Astrocyte of the spinal cord (primary cell): Measurements from ENCODE around the gene OXCT1.
A peak's percentile ranks its signal among the peaks of the same experiment; 100 is the strongest.

Source experiments
- DNase-seq: peaks from one replicate; pipeline ENCODE4 v3.0.0; 2011; ENCODE audit warnings: low read depth, low spot score
- H3K4me3 ChIP-seq: 2 replicates; pipeline ENCODE4 v1.5.1; 2011; ENCODE audit warnings: low read depth, mild to moderate bottlenecking, low read length, moderate library complexity
- in situ Hi-C: cut with HindIII; loops from 2 replicates; pipeline ENCODE4 v1.10.0; 2017; ENCODE audit warnings: low sequenced_read_pairs
- TF ChIP-seq, protein P1 (sequence below): IDR thresholded peaks from 2 replicates; pipeline ENCODE4 v1.5.1; 2012; ENCODE audit warnings: low read depth, mild to moderate bottlenecking, low read length, inconsistent platforms

Gene OXCT1

DNA sequence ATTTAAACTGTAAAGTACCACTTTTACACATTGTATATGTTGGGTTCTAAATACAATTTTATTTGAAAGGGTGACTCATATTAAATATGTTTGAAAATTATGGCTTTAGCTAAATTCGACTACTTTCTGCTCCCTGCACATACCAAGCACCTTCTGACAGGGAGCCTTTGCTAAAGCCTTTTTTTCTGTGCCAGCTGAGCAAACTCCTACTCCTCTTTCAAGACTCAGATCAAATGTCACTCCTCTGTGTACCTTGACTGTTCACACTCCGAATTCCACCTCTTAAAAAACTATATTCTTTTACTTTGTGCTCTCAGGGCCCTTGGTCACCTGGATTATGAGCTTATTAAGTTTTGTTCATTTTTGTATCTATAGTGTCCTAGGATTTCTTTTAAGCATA lies 6.5 kb upstream of the OXCT1 start:
- DNase-seq = no peak
- TF ChIP-seq, protein P1, sequence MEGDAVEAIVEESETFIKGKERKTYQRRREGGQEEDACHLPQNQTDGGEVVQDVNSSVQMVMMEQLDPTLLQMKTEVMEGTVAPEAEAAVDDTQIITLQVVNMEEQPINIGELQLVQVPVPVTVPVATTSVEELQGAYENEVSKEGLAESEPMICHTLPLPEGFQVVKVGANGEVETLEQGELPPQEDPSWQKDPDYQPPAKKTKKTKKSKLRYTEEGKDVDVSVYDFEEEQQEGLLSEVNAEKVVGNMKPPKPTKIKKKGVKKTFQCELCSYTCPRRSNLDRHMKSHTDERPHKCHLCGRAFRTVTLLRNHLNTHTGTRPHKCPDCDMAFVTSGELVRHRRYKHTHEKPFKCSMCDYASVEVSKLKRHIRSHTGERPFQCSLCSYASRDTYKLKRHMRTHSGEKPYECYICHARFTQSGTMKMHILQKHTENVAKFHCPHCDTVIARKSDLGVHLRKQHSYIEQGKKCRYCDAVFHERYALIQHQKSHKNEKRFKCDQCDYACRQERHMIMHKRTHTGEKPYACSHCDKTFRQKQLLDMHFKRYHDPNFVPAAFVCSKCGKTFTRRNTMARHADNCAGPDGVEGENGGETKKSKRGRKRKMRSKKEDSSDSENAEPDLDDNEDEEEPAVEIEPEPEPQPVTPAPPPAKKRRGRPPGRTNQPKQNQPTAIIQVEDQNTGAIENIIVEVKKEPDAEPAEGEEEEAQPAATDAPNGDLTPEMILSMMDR = no peak
- H3K4me3 ChIP-seq = no peak overlapping the region
- in situ Hi-C loops = no loop called here

DNA sequence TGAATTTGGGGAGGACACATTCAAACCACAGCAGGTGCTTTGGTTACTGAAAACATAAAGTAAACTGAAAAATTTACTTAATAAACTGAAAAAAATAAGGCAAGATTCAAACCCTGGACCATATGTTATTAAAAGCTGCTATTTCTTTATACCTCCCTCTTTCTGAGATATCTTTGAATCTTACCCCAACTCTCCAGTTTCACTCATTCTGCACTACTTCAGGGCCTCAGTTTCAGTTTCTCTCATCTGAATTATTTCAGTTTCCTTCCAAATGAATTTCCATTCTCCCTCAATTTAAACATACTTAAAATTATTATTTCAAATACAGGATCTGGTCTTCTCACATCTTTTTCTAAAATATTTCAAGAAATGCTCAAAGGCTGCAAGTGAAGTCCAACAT lies 4.9 kb upstream of the OXCT1 start:
- DNase-seq = no peak
- in situ Hi-C loops = no loop called here
- TF ChIP-seq, protein P1 = no peak
- H3K4me3 ChIP-seq = no peak overlapping the region

DNA sequence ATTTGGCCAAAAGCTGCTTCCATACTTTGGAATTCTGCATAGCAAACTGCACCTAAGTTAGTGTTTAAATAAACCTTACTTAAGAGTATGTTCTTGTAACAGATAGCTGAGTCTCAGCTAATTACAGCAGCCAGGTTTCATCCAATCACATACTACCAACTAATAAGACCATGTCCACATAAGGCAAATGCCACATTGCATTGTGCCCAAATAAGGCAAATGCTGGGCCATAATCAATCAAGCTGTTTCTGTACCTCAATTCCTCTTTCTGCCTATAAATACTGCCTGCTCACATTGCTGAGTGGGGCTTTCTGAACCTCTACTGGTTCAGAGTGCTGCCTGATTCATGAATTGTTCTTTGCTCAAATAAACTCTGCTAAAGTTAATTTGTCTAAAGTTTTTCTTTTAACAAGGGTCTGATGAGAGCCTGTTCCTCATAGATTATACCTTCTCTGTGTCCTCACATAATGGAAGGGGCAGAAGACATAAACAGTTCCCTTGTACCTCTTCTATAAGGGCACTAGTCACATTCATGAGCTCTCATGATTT lies 4.4 kb upstream of the OXCT1 start:
- in situ Hi-C loops = no loop called here
- no peak overlapping the region for H3K4me3 ChIP-seq
- no peak for DNase-seq
- TF ChIP-seq, protein P1 = no peak

DNA sequence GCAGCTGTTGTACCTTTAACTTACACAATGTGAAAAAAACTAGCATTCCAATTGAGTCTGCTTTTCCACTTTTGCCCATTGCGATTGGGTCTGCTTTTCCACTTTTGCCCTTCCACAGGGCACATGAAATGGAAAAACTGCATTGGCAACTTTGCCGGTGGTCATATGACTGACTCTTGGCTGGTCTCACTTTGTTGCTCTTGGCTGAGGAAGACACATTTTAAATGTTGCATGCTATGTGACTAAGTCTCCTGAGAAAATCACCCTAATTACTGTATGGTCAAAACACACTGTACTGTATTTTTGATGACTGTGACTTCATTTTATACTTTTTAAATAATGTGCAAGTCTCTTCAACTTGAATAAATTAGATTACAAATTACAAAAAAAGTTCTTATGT lies 1.6 kb upstream of the OXCT1 start:
- in situ Hi-C loops = no loop called here
- TF ChIP-seq, protein P1 = no peak
- DNase-seq = peak; percentile 85
- no peak overlapping the region for H3K4me3 ChIP-seq

DNA sequence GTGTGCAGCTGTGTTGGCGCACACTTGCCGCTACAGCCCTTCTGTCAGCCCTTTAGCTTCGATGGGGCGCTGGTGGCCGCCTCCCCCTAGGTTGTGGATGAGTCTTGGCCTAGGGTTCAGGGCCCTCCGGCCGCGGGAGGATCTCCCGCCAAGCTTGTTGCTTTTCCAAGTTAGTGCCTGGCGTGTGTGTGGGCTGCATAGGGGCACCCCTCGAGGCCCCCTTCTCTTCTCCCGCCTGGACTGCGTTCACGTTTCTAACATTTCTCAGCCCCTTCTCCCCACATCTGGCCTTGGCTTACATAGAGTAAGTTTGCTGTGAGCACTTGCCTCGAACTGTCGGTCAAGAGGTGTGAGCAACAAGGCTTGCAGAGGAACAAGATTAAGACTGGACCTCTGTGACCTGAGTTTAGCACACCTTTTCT lies 413 bp upstream of the OXCT1 start:
- in situ Hi-C loops = no loop called here
- TF ChIP-seq, protein P1 = no peak
- DNase-seq = no peak
- H3K4me3 ChIP-seq = peak overlapping the region; percentile 89

DNA sequence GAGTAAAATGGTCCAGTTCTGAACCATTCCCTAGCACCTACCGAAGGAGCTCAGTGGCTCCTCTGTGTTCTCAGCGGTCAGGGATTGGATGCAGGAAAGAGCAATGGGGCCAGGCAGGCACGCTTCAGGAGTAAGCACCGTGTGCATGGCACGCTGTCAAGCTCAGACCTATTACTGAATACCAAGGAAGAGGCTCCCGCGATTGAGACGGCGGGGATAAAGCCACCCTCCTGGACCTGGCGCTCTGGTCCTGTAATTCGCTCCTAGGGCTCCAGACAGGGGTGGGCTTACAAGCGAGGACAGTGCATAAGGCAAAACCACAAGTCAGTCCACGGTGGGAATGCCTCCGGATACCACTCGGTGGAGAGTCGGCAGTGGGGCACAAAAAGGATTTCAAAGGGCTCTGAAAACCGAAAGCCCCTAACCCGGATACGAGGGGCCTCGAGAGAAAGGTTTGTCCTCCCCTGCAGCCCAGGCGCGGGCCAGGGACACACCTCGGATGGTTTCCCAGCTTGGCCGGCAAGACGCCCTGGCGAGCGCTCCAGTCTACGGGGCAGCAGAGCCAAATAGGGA lies 988 bp downstream of the OXCT1 start:
- H3K4me3 ChIP-seq = peak overlapping the region; percentile 89
- TF ChIP-seq, protein P1 = no peak
- peak; percentile 39 for DNase-seq
- in situ Hi-C loops = no loop called here
